Measurements from ENCODE around the gene ANKS1A.

The ANKS1A gene

DNA sequence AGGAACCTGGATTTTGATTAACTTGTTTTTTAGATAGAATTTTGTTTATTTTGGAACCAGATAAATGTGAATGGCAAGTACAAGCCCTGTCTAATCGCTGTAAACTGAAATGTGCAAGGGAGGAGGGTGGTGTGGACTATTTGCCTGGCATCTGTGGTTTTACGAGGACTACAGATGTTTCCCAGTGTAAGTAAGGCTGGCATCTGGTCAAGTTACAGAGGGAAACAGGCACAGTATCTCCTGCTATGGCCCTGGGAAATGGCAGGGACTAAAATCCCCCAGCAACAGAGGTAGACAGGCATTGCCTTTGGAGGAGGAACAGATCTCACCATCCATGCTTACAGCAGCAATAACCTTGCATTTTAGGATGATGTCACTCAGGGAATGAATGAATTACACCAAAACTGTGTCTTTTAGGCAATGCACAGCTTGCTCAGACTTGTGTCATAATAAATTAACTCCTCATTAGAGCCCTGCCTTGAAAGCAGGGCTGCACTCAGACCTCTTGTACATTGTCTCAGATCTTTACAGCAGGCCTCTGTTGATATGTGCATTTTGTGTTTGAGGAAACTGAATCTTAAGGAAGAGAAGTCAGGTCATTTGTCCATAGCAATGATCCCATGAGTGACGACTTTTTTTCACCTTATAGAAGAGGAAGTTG lies 155.8 kb downstream of the ANKS1A start:
- FAIRE-seq: no peak

DNA sequence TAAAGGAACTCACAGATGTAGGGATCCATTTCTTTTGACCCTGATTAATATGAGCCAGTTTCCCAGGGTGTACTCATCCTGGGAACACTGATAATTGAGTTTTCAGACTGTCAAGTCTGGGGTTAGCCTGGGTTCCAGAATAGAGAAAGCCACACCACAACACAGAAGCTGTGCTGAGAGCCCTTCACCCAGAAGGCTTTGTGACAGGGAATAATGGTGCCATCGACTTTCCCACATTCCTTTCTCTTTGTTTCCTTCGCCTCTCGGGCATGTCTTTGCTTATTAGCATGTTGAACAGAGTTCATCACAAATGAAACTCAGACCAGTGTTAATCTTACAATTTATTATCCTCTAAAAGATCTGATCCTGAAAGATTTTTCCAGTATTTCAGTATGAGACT lies 157.0 kb downstream of the ANKS1A start:
- FAIRE-seq: no peak

DNA sequence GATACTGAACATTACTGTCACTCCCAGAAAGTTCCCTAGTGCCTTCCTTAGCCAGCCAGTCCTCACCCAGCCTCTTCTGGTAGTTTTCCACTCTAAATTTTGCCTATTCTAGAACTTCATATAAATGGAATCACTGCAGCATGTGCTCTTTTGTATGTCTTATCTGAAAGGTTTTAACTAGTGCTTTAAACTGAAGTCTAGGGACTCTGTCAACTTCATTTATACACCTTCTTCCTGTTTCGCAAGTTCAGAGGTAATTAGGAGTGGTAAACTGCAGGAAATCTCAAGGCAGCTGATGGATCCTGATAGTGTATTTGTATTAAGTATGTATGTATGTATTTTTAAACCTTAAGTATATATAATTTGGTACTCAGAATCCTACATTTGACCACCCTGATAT lies 157.8 kb downstream of the ANKS1A start:
- FAIRE-seq: no peak

DNA sequence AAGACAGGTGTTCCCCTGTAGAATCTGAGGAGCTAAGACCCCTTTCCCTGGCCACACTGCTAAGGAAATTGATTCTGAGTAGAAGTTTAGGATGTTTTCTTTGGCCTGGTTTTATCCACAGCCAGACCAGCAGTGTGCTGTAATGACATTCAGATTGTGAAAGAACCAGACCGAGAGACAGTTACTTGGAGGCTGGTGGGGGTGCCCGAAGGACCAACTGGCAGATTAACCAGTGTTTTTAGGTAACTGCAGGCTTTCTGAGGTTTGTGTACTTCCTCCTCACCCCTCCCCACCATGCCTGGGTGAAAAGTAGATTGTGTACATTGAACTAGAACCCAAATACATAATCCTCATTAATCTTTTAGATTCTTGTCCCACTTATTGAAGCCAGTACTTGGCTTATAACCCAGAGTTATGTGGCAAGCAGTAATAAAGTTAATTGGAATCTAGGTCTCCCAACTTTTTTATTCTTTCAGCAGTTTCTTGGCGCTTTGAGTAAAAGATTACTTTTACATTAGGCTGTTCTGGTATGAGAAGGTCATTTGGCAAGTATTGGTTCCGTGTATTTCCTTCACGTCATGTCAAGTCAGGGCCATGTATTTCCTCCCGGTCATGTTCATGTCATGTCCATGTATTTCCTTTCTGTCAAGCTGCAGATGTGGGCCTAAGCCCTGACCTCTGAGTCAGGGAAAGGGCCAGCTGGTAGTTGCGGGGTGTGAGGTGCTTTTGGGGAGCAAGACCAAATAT lies 158.4 kb downstream of the ANKS1A start:
- FAIRE-seq: no peak

DNA sequence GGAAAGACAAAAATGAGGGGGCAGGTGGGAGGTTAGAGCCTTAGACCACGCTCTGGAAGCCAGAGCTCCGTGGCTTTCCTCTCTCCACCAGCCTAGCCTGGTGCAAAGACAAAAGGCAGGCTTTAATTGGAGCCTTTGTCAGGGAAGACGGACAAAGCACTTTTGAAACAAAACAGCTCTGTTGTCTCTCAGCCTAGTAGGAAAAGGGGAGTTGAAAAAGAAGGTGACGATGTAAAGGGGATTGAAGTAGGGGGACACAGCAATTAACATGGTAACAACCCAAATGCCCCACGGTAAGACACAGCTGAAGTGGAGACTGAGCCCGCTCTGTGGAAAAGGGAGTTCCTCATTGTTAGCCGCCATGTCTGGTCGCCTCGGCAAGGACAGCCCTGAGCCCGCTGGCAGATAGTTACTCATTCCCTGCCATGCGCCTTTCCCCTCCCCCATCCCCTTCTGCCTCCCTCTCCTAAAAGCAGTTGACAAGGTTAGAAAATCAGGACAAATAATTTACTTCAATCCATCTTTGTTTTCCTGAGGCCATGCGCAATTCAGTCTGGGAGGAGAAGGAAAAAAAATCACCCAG lies 159.1 kb downstream of the ANKS1A start:
- FAIRE-seq: no peak

DNA sequence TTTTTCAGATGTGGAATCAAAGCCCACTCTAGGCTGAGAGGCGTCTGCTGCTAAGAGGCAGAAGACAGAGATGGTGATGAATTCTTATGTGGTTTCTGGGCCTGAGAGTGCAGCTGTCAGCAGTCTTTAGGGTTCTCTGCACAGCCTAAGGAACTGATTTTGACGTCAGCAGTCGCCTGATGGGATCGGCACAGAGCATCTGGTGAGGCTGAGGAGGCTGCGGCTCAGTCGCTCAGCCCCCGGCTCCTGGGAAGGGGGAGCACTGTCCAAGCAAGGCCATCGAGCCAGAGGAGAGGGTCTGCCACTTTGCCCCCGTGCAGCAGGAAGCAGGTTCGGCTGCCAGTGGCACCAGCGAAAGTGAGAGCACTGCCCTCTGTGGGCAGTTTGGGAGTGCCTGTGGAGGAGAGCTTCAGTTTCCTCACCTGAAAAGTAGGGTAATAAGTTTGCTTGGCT lies 159.6 kb downstream of the ANKS1A start:
- FAIRE-seq: no peak

DNA sequence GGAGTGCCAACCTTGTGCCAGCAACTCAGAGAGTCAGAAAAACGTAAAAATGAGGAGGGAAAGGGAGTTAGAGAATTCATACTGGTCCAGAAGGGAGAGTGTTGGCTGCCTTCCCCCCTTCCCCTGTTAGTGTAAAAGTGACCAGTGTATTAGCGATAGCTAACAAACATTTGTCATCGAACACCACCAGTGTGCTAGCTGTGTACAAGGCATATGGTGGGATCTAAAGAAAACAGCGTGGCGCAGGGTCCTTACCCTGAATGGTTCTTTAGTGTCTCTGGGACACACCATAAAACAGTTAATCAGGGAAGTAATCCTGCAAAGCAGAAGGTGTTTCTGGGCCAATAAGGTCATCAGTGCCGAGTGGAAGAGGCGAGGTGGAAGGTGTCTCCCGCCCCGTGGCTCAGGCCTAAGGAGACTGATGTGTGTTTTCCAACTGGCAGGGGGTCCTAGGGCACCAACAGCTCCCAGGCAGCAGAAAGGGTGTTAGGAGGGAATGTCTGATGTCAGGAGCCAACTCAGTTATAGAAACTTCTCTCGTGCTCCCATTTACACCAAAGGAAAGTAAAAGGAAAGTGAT lies 160.2 kb downstream of the ANKS1A start:
- no peak for FAIRE-seq

DNA sequence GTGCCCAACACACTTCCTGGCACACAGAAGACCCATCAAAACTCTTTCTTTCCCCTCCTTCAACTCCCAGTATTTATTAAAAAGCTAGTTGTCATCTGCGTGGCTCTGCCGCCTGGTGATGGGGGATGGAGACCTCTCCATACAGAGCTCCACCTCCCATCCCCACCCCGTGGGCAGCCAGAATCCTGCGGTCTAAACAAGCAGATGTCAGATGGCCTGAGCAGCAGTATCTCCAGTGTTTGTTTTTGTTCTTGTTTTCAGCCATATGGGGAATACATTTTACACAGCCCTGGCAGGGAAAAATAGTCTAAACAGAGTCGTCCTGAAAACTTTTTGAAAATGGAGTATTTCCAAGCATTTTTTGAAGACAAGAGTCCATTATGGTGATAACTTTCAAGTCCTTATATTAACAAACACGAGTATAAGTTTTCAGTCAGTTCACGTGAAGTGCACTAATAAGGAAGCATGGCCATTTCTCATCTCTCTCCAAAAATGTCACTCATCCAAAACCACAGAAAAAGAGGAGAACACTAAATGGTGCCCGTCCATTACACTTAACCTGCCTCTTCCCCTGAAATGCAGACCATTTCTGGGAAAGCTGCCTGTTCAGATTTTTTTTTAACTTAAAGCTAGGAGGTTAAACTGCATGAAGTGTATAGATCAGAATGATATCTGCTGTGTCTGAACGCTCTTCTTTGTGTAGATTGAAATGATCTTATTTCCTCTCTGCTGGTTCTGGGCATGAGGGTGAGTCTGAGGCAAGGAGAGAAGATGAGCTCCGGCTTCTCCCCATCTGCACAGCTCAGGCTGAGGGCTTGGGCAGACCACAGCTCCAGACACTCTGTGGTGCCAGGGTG lies 161.1 kb downstream of the ANKS1A start:
- no peak for FAIRE-seq

DNA sequence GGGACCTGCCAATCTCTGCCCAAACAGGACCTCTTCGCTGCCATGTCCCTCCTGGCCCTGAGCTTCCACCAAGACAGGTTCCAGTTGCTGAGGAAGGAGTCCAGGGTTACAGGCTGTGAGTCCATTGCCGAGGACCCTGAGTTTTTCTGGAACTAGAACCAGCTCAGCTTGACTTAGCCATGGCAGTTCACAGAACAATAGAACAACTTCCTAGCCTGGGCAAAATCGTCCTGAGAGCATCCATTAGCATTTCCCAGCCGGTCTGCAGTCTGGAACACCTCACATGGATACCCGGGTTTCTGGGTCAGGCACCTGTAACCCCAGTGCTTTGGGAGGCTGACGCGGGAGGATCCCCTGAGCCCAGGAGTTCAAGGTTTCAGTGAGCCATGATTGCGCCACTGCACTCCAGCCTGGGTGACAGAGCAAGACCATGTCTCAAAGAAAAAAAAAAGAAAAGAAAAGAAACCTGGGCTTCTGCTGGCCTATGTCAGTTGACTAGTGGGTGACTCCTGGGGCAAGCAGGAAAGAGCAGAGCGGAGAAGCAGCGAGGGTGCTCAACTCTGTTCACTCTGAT lies 161.8 kb downstream of the ANKS1A start:
- FAIRE-seq: no peak

DNA sequence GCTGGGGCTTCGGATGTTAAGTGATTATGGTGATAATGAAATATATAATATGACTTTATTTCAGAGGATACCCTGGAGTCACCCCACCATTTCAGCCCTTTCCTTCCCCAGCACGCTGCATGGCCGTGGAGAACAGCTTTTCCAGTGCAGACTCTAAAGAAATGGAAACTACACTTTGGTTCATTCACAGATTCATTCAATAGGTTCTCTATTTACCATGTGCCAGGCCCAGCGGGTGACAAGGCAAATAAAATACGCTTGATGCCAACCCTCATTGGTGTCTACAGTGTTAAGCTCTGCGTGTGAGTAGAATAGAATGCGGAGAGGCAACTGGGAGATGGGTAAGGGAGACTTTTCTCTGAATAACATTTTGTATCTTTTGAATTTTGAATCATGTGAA lies 162.3 kb downstream of the ANKS1A start:
- FAIRE-seq: no peak

DNA sequence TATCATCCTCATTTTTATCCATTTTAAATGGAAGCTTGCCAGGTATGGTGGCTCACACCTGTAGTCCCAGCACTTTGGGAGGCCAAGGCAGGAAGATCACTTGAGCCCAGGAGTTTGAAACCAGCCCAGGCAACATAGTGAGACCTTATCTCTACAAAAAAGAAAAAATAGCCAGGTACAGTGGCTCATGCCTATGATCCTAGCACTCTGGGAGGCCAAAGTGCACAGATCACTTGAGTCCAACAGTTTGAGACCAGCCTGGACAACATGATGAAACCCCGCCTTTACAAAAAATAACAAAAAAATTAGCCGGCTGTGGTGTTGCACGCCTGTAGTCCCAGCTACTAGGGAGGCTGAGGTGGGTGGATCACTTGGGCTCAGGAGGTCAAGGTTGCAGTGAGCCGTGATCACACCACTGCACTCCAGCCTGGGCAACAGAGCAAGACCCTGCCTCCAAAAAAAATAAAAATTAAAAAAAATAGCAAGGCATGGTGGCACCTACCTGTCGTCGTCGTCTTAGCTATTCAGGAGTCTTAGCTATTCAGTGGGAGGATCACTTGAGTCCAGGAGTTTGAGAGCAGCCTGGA lies 163.0 kb downstream of the ANKS1A start:
- no peak for FAIRE-seq

DNA sequence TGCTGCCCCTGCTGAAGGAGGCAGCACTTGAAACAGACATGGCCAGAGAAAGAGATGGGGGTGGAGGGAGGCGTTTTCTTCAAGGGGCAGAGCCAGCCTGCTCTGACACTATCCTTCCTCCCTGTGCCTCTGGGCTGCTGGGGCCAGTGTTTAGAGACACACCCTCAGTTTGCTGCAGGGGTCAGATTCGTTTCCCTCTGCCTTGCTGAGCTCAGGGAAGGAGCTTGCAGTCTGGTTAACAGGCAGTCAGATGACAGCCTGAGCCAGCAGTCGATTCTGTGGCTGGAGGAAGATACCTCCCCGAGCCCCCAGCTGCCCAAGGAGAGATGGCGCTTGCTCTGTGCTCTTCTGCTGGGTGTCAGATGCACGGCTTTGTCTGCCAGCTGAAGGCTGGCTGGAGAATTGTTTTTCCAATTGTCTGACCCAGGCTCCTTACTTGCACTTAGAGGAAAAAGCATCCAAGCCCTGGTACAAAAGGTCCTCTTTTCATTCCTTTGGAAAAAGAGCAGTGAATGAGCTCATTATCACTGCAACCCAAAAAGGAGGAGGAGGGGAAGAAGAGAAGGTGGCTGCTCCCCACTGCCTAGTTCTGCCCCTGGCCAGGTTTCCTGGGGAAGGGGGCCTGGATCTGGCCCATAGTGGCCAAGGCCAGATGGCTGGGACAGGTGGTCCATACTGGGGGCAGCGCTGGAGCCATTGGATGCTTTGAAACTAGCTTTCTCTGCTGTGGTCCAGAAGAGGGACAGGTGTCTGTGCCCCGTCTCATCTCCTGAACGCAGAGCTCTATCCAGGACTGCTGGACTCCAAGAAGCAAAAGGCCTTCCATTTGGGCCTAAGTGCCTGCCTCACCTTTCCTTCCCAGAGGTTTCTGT lies 163.9 kb downstream of the ANKS1A start:
- no peak for FAIRE-seq

DNA sequence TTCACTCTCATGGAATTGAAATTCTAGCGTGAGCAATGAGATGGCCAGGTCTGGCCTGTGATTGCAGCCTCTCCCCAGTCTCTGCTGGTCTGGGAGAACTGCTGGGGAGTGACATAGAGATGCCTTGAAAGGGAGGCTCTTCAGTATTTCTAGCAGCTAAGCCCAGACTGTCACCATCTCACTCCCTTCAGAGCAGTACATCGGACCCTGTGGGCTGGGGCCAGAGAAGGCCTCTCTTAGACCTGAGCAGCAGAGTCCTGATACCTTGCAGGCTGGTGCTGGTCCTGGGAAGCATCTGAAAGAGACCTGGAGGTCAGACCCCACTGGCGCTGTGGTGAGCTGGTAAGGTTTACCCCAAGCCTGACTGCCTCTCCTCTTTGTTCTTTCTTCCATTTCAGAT lies 164.6 kb downstream of the ANKS1A start:
- FAIRE-seq: no peak

DNA sequence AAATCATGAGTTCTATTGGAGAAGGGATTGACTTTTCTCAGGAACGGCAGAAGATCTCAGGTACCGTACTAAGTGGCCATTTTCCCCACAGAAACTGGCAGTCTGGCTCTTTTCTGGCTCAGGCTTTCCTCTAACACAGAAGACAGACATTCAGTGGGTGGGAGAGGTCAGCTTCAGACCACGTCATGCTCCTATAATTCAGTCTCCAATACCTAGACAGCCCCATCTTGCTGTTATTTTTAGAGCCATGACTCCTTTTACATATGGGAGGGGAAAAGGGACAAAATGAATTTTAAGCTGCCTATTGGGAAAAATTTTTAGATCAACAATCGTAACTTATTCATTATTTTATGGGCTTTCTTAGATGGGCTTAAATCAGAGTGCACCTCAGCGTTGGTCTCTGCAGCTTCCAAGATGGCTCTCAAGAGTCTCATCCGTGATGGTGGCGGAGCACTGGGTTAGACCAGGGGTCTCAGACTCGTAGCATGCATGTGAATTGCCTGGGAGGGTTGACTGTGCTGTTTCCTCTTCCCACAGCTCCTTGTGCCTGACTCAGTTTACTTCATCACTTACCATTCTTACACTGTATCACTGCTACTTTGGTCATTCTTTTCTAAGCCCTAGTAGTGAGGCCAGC lies 165.2 kb downstream of the ANKS1A start:
- no peak for FAIRE-seq

DNA sequence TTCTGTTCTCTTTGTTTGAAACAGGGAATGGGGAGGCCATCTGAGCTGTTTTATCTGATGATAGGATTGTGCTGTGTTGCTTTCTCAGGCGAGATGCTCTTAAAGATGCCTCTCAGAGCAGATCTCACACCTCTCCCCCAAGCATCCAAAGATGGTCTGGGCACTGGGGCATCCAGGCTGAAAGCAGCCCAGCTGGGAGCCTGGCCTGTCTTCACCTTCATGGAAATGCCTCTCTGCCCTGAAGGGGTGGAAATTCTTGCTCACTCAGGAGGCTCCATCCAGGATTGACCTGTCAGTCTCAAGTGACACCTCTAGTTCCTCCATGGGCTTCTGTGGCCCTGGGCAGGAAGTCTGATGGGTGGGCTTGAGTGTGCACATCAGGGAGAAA lies 165.7 kb downstream of the ANKS1A start:
- no peak for FAIRE-seq

DNA sequence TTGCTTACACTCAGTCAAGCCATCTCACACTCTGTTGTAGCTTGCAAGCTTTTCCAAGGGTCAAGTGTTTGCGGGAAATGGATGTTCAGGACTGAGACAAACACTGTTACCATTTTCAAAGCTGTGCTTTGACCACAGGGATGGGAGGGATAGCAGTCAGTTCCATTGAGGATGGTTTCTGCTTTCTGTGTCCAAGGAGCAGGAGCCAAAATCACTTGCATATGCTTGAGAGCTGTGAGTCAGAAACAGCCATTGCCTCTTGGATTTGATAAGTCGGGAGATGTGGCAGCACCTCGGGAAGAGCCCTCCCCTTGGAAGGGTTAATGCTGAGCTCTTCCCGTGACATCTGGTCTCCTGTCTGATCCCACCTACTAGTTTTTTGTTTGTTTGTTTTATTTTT lies 166.8 kb downstream of the ANKS1A start:
- FAIRE-seq: no peak

DNA sequence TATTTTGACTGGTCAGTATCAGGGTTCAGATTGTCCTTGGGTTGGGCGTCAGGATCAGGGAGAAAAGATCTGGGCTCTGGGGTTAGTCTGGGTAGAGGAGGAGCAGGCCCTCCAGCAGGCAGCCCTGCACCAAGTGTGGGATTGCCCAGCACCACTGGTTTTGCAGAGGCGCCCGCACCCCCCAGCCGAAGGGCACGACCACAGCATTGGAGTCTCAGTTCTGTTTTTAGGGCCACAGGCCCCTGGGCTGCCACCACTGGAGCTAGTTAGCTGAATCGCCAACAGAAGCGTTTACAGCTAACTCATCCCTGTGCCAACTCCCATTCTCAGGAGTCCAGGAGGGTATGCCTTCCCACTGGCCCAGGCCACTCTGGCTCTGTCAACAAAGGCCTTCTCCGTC lies 167.9 kb downstream of the ANKS1A start:
- FAIRE-seq: no peak

DNA sequence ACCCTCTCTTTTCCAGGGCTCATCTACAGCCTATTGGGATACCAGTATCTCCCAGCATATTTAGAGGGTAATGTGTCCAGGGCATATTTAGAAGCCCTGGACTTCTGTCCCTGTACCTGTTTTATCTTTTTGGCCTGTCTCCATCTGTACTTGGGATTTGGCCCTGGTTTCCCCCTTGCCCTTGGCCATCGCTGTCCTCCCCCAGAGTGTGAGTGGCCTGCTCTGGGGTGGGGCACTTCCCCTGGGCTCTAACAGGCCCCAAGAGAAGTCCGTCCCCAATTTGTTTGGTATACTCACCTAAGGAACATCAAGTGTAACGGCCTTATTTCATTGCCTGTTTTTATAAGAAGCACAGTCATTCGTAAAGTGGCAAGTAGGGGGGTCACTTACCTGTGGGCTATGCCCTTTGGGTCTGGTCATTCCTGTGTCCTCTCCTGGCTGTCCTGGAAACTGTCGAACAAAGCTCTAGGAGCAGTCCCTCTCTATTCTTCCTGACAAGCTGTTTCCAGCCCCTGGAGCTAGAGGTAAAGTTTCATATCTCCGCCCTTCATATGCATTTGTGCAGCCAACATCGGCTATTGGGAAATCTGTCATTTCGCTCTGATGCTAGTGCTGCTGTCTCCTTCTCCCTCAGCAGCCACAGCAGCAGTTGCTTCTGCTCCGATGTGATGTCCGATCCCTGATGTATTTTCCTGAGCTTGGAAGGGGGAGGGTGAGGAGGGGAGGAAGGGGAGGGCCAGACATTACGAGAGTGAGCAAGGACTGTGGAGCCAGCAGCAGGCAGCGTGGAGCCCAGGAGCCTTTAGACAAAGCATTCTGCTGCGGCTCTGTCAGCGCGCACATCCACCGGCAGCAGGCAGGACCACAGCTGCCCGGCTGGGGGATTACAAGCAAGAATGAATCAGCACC lies 168.6 kb downstream of the ANKS1A start:
- FAIRE-seq: no peak

DNA sequence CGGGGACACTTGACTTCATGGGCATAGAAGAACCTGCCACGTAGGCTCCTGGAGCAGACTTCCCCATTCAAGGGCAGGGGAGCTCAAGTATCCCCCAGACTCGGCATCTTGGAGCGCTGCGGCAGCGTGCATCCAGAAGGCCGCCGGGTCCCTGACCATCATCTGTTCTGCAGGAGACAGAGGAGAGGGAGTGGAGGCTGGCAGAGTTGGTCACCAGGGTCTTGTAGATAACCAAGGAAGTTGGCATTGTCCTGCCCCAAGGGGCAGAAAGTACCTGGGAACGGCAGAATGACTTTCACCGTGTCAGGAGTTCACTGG lies 169.3 kb downstream of the ANKS1A start:
- FAIRE-seq: no peak
